NCI-H187 treated with DMSO at 0.1 percent for 48 hours (cell line): ENCODE results near the gene LENEP.

Source experiments
- DNase-seq: peaks from one replicate; lab custom pipeline; 2025; lab: John Stamatoyannopoulos, UW

Gene LENEP

GRCh38 chr1:155010211-155010918 is 17.0 kb downstream of the LENEP start:
- no peak for DNase-seq

DNA sequence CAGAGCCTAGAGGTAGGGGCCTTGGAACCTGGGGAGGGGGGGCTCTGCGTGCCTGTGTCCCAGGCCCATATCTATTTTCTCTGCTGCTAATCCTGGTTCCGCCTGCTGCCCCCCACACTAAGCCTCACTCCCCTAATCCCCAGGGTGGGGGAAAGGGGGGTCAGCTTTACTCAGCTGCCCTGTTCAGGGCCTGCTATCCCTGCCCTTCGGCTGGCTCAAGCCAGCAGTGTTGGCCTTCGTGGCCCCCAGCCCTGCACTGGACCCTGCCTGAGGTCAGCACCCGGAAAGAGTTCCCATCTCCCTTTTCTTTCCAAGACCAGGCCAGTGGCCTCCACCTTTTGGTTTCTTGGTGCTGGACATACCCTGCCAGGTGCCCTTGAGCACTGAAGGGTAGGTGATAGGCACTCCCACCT is 17.6 kb downstream of the LENEP start:
- DNase-seq, result no peak

DNA sequence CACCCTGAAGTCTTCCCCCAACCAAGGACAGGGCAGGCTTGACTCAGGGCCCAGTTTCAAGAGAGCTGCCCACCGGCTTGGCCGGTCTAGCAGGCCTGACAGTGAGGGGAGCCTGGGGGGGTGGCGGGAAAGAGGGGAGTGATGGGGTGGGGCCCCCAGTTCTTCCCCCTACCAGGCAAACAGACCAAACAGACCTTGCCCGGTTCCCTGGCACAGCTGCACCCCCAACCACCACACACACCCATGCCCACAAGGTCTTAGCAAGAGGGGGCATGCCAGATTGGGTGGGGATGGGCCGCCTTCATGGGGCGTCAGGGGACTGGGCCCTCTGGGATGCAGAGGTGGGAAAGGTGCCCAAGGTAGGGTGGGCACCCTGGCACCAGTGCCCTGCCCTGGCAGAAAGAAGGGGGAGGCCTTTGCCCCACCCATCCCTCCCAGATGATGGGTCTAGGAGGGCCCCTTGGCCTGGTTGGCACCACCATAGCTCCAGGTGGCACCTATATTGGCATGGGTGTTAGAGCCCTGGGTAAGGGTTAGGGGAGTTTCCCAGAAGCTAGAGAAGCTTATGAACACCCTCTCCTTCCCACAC is 18.1 kb downstream of the LENEP start:
- DNase-seq, result no peak

GRCh38 chr1:155012026-155012546 is 18.7 kb downstream of the LENEP start:
- DNase-seq, result peak; percentile 96

GRCh38 chr1:155012776-155013602 is 19.6 kb downstream of the LENEP start:
- DNase-seq, result no peak

- no peak for DNase-seq
These were observed 20.2 kb downstream of the LENEP start for GRCh38 chr1:155013632-155014031.

DNA sequence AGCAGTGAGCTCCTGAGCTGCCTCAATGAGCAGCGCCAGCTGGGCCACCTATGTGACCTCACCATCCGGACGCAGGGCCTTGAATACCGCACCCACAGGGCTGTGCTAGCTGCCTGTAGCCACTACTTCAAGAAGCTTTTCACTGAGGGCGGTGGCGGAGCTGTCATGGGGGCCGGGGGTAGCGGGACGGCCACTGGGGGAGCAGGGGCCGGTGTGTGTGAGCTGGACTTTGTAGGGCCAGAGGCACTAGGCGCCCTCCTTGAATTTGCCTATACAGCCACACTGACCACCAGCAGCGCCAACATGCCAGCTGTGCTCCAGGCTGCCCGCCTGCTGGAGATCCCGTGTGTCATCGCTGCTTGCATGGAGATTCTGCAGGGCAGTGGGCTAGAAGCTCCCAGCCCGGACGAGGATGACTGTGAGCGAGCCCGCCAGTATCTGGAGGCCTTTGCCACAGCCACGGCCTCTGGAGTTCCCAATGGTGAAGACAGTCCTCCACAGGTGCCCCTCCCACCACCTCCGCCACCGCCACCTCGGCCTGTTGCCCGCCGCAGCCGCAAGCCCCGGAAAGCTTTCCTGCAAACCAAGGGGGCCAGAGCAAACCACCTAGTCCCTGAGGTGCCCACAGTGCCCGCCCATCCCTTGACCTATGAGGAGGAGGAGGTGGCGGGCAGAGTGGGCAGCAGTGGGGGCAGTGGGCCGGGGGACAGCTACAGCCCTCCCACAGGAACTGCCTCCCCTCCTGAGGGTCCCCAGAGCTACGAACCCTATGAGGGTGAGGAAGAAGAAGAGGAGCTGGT is 21.5 kb downstream of the LENEP start:
- DNase-seq, result no peak

GRCh38 chr1:155015527-155016230 is 22.3 kb downstream of the LENEP start:
- DNase-seq, result no peak

DNA sequence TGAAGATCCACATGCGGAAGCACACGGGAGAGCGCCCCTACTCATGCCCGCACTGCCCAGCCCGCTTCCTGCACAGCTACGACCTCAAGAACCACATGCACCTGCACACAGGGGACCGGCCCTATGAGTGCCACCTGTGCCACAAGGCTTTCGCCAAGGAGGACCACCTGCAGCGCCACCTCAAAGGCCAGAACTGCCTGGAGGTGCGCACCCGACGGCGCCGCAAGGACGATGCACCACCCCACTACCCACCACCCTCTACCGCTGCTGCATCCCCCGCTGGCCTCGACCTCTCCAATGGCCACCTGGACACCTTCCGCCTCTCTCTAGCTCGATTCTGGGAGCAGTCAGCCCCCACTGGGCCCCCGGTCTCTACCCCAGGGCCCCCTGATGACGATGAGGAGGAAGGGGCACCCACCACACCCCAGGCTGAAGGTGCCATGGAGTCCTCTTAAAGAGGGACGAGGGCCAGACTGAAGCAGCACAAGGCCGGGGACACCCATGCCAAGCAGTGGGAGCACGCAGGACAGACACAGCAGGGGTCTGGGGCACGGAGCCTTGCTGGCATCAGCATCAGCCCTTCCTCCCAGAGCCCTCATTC is 22.9 kb downstream of the LENEP start:
- DNase-seq, result no peak

DNA sequence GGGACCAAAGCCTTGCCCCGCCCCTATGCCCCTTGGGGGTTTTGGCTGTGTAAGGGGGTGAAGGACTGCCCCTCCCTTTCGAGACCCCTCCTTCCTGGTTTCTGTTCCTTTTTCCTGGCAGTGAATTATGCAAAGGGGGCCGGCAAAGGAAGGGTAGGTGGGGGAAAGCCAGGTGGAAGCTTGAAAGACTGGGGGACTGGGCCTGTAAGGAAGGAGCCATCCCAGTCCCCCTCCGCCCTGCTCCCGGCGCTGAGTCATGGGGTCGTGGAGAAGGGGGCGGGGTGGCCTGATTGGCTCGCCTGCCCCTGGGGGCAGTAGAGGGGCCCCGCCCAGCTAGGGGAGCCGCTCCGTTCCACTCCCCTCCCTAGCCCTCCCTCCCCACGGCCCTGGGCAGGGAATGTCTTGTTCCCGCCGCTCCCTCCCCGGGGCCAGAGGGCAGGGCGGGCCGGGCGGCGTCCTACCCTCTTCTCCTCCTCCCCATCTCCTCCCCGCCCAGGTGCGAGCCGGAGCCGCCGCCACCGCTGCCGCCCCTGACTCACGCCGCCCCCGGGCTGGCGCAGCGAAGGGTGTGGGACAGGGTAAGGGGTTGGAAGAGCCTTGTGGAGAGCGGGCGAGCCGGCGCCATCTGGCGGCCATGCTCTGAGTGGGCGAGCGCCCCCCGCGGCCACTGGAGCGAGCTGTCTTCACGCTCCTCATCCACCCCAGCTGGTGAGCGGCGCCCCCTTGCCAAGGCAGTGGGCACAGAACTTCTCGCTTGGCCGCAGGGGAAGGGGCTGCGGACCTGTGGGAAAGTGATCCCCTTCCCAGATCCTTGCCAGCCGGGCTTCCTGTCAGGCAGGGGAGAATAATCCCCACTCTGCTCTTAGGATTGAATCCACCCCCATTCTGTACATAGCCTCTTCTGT is 23.9 kb downstream of the LENEP start:
- DNase-seq, result no peak

DNA sequence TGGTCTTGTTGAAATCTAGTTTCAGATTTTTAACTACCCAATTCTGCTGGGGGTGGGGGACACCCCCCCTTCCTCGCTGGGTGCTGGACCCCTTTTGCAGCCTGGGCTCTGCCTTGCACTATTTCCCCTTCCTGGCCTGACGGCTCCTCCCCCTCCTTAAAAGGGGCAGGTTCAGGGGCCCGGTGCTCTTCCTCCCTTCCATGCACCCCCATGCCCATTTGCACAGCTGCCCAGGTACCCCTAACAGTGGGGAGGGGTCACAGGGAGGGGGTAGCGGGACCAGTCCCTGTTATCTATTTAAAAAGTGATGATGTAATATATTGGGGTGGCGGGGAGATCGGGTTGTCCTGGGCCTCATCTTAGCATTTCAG is 24.5 kb downstream of the LENEP start:
- DNase-seq, result no peak

DNA sequence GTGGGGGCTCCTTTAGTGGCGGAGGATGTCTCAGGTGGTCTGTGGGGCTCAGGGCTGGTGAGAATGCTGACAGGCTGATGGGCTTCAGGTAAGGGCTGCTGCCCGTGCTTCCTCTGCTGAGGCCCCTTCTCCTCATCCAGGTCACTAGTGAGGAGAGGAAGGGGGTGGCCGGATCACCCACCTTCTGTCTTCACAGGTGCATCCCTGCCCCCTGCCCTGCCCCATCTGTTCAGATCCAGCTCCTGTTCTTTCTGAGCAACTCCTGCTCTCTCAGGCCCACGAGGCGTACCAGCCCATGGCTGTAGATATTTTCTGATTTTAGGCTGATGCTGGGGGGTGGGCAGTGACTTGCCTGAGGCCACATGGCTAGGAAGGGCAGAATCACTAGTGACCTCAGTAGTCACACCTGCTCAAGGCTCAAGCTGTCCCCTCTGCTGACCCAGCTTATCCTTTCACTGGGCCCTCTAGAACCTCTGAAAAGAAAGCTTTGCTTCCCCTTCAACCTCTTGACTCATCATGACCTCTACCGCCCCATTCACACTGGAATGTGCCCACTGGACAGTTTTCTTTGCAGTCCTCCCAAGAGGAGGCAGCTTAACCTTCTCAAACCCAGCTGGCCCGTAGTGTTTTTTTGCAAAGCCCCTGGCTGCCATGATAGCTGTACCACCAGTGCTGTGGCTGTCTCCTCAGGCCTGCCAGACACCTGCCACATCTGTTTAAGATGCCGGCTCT is 25.4 kb downstream of the LENEP start:
- no peak for DNase-seq

- no peak for DNase-seq
These were observed 26.2 kb downstream of the LENEP start for GRCh38 chr1:155019377-155020245.

DNA sequence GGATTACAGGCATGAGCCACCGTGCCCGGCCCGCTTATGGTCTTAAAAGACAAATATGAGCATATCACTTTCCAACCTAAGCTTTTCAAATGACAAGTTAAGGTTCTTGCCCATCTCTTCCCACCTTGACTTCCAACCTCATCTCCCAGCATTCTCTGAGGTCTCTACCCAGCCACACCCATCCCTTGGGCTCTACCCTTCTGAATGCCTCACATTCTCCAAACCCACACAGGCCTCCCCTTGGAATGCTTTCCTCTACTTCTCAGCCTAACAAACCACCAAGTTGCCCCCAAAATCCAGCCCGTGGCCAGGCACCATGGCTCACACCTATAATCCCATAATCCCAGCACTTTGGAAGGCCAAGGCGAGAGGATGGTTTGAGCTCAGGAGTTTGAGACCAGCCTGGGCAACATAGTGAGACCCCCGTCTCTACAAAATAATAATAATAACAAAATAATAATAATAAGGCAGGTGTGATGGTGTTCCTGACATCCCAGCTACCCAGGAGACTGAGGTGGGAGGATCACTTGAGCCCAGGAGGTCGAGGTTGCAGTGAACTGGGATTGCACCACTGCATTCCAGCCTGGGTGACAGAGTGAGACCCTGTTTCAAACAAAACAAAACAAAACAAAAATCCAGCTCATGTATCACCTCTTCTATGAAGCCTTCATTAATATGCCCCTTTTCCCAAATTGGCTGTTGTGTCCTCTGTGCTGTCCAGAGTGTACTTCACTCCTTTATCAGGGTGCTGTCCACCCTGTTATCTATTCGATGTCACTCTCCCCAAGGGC is 28.9 kb downstream of the LENEP start:
- no peak for DNase-seq

DNA sequence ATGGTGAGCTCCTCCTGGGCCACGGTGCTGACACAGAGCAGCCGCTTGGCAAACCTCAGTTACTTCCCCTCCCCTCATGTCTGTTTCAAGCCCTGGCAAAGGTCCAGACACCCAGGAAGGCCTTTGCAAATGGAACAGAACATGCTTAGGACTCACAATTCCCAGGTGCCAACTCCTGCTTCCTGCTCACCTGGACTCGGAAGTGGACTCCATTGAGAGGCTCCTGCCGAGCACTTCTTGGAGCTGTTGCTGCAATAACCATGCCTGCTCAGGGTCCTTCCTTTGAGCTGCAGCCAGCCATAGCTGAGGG is 29.5 kb downstream of the LENEP start:
- peak; percentile 46 for DNase-seq

DNA sequence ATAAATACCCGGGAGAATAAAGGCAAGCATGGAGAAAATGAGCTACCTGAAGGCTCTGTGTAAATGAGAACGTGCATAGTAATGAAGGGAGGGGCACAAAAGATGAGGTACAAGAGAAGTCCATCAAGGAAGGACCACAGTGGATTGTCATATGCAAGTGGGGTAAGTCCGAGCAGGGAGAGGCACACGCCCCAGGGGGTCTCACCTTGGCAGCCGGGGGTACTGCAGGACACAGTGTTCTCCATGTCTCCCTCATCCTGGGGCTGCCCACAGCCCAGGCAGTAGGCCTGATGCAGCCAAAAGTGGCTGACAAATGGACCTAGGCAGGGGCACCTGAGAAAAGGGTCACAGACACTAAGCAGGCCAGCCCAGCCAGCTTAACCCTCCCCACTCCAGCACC is 30.2 kb downstream of the LENEP start:
- no peak for DNase-seq

DNA sequence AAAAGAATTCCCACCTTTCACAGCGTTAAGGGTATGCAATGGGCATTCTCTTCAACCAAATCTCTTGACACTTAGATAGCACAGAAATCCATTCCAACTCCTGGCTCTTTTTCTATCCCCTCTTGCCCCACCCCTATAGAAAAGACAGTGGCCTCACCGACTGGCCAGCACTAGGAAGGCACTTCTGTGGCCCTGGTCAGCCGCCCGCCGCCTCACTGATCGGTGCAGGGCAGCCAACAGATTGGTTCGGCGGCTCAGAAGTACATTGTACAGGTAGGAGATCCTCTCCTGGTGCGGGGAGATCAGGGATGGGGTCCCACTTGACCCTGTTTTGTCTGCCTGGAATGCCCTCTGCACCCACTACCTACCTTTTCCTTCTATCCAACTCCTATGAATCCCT is 30.9 kb downstream of the LENEP start:
- DNase-seq, result no peak

- no peak for DNase-seq
These were observed 32.8 kb downstream of the LENEP start for GRCh38 chr1:155026154-155026553.
